Ascending aorta (tissue), 2 donors: Measurements from ENCODE around the gene EHBP1. TPM values are rescaled to one million over a fixed set of nuclear protein-coding genes. Genes with fewer than 3 reads are reported as not detected.

Source experiments
- DNase-seq, 2 donors: peaks; one replicate each; pipeline ENCODE4 v3.0.0-alpha.2; 2019; ENCODE audit warnings: low spot score in 2 of 2
- H3K27ac ChIP-seq, 2 donors: fragments of 200-600 bp; sonication (generic); one replicate each; pipeline ENCODE4 v1.5.1; 2016 to 2017; ENCODE audit warnings: mild to moderate bottlenecking in 1 of 2
- H3K27me3 ChIP-seq: fragments of 200-600 bp; sonication (generic); one replicate; pipeline ENCODE4 v1.5.1; 2017
- H3K36me3 ChIP-seq, 2 donors: fragments of 200-600 bp; sonication (generic); one replicate each; pipeline ENCODE4 v1.5.1; 2016
- H3K4me1 ChIP-seq, 2 donors: fragments of 200-600 bp; sonication (generic); one replicate each; pipeline ENCODE4 v1.5.1; 2016 to 2017; ENCODE audit warnings: mild to moderate bottlenecking in 1 of 2
- H3K4me3 ChIP-seq, 2 donors: fragments of 200-600 bp; sonication (generic); one replicate each; pipeline ENCODE4 v1.5.1; 2016 to 2017; ENCODE audit warnings: mild to moderate bottlenecking in 1 of 2
- H3K9me3 ChIP-seq, 2 donors: fragments of 200-600 bp; sonication (generic); one replicate each; pipeline ENCODE4 v1.5.1; 2016
- intact Hi-C: fragments of 100-400 bp; cut with DNase I; formaldehyde crosslinking; loops from one replicate; pipeline ENCODE4 v1.15.1; 2023
- total RNA-seq: library from RNA; depleted of rRNA; stranded (reverse); fragments of >200 nt; gene quantifications from one replicate; pipeline ENCODE4 v1.1.0, GENCODE V29; 2016
- TF ChIP-seq, protein P1 (sequence below), 3 experiments: fragments of 200-600 bp in 2 of 3; fragments of 450-650 bp in 1 of 3; sonication (generic) in 2 of 3; IDR thresholded peaks; one replicate each; pipeline ENCODE4 v1.5.1; 2016 to 2019; ENCODE audit warnings: antibody characterized with exemption in 3 of 3, mild to moderate bottlenecking in 1 of 3, moderate library complexity in 1 of 3

Gene EHBP1
- total RNA-seq, 1 donor from 2014 or later, result 19.9 TPM

DNA sequence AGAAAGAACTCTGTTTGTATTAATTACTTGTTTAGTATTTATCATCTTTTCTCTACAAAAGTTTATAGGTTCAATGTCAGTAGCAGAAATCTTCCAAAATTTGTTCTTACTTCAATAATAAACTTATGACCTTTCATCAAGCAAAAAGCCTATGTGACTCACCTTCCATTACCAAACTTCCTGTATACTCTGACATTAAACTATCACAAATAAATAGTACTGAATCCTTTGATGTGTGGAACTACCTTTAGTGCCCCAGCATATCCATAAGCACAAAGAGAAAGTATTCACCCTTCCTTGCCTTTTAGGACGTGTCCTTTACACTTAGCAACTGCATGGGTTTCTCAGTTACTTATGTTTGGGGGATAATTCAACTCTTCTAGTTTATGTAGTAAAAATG lies 166.0 kb downstream of the EHBP1 start:
- intact Hi-C loops, result no loop called here
- Histone ChIP-seq H3K4me3 (no peak overlapping the region), H3K9me3 (peaks cover 0 to 18% of the 10 kb centered on the region in 2 donors), H3K4me1 (no peaks in the 10 kb centered on the region), H3K27me3 (no peaks in the 10 kb centered on the region), H3K27ac (no peak overlapping the region), H3K36me3 (peaks cover 9 to 40% of the 10 kb centered on the region in 2 donors)
- no peak for DNase-seq
- TF ChIP-seq, protein P1, sequence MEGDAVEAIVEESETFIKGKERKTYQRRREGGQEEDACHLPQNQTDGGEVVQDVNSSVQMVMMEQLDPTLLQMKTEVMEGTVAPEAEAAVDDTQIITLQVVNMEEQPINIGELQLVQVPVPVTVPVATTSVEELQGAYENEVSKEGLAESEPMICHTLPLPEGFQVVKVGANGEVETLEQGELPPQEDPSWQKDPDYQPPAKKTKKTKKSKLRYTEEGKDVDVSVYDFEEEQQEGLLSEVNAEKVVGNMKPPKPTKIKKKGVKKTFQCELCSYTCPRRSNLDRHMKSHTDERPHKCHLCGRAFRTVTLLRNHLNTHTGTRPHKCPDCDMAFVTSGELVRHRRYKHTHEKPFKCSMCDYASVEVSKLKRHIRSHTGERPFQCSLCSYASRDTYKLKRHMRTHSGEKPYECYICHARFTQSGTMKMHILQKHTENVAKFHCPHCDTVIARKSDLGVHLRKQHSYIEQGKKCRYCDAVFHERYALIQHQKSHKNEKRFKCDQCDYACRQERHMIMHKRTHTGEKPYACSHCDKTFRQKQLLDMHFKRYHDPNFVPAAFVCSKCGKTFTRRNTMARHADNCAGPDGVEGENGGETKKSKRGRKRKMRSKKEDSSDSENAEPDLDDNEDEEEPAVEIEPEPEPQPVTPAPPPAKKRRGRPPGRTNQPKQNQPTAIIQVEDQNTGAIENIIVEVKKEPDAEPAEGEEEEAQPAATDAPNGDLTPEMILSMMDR (IDR thresholded peaks at IDR 0.05), result no peak

DNA sequence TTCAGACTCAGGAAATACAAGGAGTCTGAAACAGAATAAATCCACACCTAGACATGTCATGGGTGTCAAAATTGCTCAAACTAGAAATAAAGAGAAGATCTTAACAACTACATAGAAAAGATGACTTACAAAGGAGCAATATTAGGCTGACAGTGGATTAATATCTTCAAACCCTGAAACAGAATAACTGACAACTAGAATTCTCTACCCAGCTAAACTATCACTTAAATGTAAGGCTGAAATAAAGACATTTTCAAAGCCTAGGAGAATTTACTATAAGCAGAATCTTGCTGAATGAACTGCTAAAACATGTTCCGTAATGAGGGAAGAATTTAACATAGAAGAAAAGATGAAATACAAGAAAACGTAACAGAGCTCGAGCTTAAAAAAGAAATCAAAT lies 168.1 kb downstream of the EHBP1 start:
- no peak for DNase-seq
- TF ChIP-seq, protein P1 (IDR thresholded peaks at IDR 0.05), result no peak
- Histone ChIP-seq H3K36me3 (peaks cover 16 to 58% of the 10 kb centered on the region in 2 donors), H3K4me1 (no peaks in the 10 kb centered on the region), H3K27ac (no peak overlapping the region), H3K4me3 (no peak overlapping the region), H3K9me3 (peaks cover 0 to 18% of the 10 kb centered on the region in 2 donors), H3K27me3 (no peaks in the 10 kb centered on the region)
- intact Hi-C loops, result no loop called here

DNA sequence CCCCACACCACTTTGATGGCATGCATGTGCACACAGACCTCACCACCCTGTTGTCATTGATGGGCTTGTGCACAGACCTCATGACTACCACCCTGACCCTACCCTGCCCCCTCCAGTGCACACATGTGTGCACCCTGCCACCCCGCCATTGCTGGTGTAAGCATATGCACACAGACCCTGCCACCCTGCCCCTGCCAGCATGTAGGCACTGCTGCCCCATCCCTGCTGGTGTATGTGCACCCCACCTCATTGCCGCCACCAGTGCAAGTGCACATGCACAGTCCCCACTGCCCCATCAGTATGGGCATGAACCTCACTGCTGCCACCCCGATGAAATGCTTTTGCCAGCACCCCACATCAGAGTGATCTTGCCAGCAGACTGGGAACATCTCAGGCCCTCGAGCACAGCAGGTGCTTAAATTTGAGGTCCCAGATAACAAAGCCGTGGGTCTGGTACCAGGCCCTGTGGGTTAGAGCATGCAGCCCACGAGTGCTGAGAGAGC lies 169.4 kb downstream of the EHBP1 start:
- peaks cover 16 to 59% of the 10 kb centered on the region in 2 donors for H3K36me3 ChIP-seq

DNA sequence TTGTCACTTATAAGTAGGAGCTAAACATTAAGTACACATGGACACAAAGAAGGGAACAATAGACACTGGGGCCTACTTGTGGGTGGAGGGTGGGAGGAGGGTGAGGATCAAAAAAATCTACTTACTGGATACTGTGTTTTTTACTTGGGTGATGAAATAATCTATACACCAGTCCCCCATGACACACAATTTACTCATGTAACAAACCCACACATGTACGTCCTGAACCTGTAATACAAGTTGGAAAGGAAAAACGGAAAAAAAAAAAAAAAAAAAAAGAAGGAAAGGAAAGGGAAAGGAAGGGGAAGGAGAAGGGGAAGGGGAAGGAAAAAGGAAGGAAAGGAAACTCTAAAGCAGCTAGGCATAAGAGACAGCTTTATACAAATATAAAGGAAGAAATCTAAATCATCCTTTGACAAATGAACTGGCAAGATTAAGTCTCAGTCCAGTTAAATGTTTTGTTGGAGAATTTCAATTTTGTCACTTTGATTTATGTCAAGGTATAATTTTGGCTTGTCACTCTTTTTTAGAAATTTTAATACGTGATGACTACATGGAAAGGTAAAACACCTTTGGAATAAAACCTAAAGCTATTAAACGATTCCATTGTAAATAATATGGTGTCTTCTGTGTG lies 175.8 kb downstream of the EHBP1 start:
- Histone ChIP-seq H3K4me1 (no peaks in the 10 kb centered on the region), H3K4me3 (no peak overlapping the region), H3K27ac (no peak overlapping the region), H3K27me3 (no peaks in the 10 kb centered on the region), H3K9me3 (no peaks in the 10 kb centered on the region), H3K36me3 (peaks cover 10 to 26% of the 10 kb centered on the region in 2 donors)
- intact Hi-C loops, result no loop called here
- TF ChIP-seq, protein P1 (IDR thresholded peaks at IDR 0.05), result no peak
- DNase-seq, result no peak

More for the DNA sequence above, 169.4 kb downstream of the EHBP1 start:
- H3K4me3 ChIP-seq, result no peak overlapping the region
- intact Hi-C loops, result no loop called here
- peaks cover 0 to 18% of the 10 kb centered on the region in 2 donors for H3K9me3 ChIP-seq
- H3K27ac ChIP-seq, result no peak overlapping the region
- TF ChIP-seq, protein P1 (IDR thresholded peaks at IDR 0.05), result no peak
- H3K4me1 ChIP-seq, result no peaks in the 10 kb centered on the region
- no peak for DNase-seq
- no peaks in the 10 kb centered on the region for H3K27me3 ChIP-seq

DNA sequence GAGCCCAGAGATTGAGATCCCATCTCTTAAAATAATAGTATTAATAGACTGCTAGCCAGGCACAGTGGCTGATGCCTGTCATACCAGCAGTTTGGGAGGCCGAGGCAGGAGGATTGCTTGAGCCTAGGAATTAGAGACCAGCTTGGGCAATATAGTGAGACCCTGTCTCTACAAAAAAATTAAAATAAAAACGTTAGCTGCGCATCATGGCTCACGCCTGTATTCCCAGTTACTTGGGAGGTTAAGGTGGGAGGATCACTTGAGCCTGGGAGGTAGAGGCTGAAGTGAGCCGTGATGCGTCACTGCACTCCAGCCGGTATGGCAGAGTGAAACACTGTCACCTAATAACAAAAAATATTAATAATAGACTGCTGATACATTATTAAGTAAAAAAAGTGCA lies 178.1 kb downstream of the EHBP1 start:
- H3K27ac ChIP-seq, result no peak overlapping the region
- no peaks in the 10 kb centered on the region for H3K4me1 ChIP-seq
- H3K9me3 ChIP-seq, result no peaks in the 10 kb centered on the region
- DNase-seq, result no peak
- peaks cover 0 to 5% of the 10 kb centered on the region in 2 donors for H3K36me3 ChIP-seq
- H3K4me3 ChIP-seq, result no peak overlapping the region
- intact Hi-C loops, result no loop called here
- TF ChIP-seq, protein P1 (IDR thresholded peaks at IDR 0.05), result no peak
- no peaks in the 10 kb centered on the region for H3K27me3 ChIP-seq
